ENCODE measurements around the gene SNAPC4.
"Not testable (repeated sequence)": the region's sequence is repeated elsewhere in the genome, so short reads cannot be mapped to it uniquely, and the experiment has no call there.

The SNAPC4 gene

DNA sequence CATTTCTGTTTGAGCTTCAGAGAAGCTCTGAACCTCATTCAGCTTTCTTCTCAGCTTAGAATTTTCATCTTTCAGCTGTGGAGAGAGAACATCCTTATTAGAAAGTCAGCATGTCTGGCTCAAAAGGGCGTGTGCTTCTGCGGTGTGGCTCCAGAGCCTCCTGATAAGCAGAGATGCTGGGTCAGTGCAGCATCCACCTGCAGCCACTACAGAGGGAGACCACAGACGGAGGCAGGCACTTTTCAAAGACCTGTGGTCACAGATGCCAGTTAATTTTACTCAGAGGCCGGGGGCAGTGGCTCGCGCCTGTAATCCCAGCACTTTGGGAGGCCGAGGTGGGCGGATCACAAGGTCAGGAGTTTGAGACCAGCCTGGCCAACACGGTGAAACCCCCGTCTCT is 5.9 kb upstream of the SNAPC4 start:
- not testable (repeated sequence) for DNase-seq

DNA sequence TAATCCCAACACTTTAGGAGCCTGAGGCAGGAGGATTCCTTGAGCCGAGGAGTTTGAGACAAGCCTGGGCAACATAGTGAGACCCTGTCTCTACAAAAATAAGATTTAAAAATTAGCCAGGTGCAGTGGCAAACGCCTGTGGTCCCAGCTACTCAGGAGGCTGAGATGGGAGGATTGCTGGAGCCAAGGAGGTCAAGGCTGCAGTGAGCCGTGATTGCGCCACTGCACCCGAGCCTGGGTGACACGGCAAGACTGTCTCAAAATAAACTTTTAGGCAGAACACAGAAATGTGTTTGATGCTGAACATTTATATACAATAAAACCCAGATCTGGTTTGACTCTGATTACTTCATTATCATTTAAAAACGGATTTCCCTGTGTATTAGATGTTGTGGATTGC is 5.5 kb upstream of the SNAPC4 start:
- DNase-seq, result no peak

DNA sequence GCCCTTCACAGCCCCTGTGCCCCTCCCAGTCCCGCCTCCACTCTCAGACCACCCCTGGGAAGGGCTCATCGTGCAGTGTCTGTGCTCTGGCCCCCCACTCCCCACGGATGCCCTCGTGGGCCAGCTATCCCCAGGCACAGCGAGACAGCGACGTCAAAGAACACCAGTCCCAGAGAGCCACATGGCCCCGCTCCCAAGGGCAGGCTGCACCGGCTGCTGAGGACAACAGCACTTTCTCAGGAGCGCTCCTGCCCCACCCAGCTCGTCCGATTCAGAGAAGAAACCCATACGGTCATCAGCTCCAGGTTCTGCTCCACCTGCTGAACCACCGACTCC is 4.8 kb upstream of the SNAPC4 start:
- DNase-seq, result no peak

DNA sequence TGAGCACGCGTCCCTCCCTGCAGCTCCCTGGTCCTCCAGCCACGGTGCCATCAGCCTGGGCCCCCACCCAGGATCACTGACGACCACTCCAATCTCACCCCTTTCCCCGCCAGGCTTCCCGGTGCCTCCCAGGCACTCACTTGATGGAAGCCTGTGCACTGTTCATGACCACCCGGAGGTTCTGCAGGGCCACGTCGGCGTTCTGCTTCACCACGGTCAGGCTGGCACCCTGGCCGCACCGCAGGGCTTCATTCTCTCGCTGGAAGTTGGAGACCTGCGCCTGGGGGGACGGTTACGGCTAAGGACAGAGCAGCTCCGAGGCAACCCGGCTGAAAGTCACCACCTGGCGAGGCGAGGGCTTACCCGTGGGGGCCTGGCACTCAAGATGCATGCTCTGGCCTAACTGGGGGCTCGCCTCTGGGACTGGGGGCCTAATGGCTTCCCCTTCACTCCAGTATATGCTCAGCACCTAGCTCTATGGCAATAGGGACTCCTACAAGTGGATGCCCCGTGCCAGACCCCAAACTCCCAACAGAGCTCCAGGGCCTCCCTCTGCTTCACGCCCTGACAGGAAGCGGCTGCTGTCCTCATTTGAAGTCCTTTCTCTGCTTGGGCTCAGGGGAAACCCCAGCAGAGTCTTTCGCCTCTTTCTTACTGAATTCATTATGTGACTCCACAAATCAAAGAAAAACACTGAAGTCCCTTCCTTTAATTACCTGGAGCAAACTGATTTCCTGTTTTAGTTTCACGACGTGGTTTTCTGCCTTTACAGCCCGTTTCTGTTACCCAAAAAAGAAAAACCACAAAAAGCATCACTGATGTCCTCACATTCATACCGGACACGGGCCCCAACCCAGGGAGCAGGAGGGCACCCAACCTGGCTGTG is 4.2 kb upstream of the SNAPC4 start:
- peak in 1 of 2 donors; percentile 43 for DNase-seq

DNA sequence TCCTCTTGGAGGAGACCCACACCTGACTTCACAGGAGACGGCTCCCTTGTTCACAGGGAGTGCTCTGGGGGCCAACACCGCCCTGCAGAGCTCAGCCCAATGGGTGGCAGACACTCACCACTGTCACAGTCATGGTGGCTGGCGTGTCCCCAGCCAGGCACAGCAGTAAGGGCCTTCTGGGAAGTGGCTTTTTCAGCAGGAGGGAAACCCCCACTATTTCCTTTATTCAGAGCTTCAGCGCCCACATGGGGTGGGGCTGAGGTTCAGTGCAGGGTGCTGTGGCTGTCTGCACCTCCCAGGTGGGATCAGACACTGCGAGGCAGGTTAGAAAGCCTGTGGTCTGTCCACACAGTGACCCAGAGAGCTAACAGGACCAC is 3.6 kb upstream of the SNAPC4 start:
- peak; percentile 75 to 81 for DNase-seq

DNA sequence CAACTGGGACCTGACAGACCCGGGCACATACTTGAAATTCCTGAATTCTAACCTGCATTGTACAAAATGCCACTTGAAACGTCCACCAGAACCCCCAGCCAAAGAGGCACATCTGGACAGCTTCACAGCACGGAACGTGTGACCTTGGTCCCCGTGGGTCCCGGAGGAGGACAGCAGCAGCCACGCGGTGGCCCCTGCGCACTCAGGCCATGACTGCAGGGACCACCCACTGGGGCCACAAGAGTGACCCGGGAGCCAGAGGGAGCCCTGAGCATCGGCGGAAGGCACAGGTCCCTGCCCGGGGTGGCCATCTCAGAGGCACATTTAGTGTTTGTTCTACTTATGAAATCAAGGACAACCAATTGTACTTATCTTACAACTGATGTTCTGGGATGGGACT is 2.1 kb upstream of the SNAPC4 start:
- DNase-seq, result no peak

DNA sequence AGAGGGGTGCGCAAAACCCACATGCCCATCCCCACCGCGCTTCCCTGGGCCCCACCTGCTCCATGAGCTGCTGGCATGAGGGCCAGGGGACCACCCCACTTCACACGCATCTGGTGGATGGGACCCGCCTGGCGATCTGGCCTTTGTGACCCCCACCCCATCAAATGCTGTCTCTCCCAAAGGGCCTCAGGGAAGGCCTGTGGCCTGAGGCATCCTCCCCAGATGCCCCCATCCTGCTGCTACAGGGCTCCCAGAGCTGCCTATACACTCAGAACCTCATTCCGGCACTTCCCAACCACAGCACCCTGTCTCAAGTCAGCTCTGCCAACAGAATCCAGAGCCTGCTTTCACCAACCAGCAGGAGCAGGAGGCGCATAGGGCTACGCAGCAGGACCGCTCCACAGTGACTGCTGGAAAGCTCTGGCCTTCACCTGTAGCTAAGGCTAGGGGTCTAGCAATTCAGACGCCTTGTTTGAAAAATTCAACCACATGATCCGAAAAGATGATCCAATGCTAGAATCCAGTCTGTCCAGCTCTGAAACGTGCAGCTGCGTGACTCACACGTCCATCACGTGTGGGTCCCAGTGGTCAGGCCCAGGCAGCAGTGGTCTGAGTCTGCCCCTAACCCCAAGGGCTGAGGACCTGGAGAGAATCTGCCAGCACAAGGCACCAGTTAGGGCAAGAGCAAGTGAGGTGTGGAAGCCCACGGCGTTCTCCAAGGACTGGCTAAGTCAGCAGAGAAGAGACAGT is 1.4 kb upstream of the SNAPC4 start:
- no peak for DNase-seq

DNA sequence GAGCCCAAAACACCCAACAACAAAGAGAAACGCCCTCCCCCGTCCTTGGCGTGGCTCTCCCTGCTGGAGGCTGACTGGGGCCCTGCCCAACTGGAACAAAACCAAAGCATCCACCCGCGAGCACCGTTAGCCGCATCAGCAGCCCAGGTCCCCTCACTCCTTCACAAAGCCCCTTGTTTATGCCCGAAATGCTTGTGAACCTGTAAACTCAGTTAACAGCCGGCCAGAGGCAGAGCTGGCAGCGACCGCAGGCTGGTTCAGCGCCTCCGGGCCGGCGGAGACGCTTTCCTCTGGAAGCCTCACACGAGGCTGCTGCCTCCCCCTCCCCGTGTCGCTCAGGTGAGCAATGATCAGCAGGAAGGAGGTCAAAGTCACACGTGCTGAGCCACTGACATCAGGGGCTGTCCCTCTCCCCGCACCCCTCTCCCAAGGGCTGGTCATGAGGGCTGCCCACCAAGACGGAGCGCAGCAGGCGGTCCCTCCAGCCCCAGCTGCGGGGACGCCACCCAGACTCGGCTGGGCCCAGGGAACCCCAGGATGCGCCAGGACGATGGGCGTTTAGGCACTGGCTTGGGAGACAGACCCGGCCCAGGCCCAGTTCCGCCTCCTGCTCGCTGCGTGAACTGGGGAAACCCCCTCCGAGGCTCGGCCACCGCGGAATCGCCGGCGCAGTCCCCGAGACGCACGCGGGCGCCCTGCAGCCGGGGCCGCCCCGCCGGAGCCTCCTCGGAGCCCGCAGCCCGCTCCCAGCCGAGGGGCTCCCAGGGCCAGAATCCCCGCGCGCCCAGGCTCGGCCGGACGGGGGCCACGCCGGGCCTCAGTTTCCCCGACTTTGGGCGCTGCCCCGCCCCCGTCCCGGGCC is 563 bp downstream of the SNAPC4 start:
- DNase-seq, result peak; percentile 34 to 51

DNA sequence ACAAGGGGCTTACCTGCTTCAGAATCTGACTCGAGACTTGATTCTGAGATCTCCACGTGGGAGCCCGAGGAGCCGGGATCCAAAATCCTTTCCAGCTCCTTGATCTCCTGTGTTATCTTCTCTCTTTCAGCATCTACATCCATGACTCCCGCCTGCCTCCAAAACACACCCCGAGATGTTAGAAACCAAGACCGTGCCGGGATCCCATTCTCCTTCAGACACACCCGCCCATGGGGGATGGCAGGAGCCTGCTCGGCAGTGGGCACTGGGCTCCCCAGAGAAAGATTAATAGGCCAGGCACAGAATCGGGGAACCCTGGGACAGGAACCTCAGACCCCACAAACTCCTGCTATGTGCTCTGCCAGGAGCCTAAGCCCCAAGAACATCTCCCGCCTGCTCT is 1.7 kb downstream of the SNAPC4 start:
- no peak for DNase-seq

DNA sequence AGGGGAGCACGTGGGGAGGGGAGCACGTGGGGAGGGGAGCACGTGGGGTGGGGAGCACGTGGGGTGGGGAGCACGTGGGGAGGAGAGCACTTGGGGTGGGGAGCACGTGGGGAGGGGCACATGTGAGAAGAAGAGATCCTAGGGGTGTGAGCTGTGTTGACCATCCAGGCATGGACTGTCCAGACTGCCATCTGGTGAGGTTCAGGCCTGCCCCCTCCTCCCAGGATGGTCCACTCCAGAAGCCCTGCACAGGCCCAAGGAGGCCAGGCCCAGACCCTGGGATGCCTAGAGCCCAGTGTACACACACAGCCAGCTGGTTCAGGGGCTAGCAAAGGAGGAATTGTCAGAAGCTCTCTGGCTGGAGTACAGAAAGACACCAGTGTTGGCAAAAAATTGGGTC is 2.3 kb downstream of the SNAPC4 start:
- no peak for DNase-seq

DNA sequence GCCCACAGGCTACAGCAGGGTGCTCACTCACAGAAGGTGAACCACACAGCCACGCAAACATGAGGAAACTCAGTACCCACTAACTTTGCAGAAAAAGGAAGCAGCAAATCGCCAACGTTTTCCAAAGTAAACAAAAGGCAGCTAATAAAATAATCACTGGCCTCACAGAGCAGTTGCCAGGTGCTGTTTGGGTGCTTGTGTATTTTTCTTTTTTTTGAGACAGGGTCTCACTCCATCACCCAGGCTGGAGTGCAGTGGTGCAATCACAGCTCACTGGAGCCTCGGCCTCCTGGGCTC is 3.8 kb downstream of the SNAPC4 start:
- DNase-seq, result no peak

DNA sequence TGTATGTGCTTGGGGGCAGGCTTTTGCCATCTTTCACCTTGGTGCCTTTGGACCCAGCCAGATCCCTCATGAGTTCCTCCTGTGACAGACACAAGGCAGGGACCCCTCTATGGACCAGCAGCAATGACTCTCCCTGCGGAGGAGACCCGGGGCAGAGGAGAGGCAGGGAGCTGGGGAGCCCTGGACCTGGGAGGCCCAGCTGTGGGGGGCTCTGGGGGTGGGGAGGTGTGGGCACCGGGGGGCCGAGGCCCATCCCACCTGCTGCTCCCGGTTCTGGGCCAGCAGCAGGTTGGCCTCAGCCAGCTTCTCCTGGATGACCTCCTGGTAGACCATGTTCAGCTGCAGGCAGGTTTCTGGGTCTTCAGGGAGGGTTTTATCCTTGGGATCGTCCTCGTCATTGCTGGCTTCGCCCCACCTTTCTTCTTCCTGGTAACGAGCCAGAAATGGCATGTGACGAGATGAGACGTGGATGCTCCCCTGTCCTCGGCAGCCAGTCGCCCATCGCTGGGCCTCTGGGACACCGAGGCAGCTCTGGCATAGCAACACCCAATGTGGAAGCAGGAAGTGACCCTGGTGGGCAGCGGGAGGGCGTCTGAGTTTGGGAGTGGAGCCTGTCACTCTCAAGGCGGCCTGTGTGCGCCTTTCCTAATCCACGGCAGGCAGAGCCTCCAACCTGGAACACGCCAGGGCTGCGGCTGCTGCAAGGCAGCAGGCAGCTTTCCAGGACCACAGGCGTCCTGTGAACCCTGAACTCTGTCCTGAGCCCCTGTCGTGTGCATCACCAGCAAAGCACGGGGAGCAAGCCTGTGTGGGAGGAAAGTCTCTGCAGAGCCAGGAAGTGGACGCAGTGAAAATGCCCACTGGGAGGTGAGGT is 4.4 kb downstream of the SNAPC4 start:
- no peak for DNase-seq

DNA sequence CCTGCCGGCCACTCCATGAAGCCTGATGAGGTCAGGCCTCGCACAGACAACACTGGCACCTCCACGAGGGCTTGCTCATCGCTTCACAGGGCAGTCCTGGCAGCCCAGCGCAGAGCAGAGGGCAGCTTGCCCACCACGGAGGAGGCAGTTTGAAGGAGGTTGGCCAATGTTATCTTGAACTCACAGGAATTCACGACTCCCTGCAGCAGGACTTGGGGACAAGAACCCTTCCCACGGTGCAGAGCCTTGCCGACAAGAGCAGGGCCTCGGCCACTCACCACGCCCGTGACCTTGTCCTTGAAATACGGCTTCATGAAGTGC is 5.0 kb downstream of the SNAPC4 start:
- no peak for DNase-seq

DNA sequence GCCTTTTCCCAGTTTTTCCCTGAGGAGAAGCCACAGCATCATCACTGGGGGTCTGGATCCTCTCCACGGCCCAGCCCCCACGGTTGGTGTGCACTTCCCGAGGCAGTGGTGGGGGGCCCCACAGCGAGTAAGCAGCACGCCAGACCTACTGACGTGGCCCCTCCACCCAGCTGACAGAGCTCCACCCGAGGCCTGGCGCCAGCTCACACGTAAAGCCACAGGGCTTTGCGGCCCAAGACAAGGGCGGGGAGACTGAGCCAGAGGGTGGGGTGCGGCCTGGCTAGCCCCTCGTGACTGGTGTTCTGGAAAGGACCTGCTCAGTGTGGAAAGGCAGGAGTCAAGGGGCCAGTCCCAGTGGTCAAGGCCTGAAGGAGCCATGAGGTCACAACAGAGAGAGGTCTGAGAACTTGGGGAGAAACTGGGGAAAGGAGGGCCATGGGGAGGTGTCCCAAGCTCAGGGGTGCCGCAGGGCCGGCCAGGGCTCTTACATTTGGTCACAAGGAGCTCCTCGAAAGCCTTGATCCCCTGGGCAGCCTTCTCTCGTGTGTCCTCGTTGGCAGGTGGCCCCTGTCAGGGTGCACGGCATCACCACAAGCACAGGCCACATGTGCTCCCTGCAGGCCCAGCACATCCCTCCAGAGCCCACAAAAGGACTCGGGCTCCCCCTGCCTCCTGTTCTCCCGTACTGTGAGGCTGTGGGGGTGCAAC is 5.5 kb downstream of the SNAPC4 start:
- DNase-seq, result no peak

DNA sequence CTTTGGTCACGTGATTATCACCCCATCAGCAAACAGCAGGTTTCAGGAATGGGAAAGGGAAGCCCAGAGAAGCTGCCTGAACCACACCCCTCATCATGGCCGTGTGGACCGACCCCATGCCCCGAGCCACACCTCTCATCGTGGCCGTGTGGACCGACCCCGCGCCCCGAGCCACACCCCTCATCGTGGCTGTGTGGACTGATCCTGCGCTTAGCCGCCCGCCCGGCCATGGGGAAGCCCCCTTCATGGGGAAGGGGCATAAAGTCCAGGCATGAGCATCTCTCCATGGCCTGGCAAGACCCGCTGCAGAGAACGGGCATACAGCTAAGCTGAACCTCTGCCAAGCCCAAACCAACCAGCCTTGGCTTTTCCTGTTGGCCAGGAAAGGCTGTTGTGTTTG is 6.4 kb downstream of the SNAPC4 start:
- no peak for DNase-seq

DNA sequence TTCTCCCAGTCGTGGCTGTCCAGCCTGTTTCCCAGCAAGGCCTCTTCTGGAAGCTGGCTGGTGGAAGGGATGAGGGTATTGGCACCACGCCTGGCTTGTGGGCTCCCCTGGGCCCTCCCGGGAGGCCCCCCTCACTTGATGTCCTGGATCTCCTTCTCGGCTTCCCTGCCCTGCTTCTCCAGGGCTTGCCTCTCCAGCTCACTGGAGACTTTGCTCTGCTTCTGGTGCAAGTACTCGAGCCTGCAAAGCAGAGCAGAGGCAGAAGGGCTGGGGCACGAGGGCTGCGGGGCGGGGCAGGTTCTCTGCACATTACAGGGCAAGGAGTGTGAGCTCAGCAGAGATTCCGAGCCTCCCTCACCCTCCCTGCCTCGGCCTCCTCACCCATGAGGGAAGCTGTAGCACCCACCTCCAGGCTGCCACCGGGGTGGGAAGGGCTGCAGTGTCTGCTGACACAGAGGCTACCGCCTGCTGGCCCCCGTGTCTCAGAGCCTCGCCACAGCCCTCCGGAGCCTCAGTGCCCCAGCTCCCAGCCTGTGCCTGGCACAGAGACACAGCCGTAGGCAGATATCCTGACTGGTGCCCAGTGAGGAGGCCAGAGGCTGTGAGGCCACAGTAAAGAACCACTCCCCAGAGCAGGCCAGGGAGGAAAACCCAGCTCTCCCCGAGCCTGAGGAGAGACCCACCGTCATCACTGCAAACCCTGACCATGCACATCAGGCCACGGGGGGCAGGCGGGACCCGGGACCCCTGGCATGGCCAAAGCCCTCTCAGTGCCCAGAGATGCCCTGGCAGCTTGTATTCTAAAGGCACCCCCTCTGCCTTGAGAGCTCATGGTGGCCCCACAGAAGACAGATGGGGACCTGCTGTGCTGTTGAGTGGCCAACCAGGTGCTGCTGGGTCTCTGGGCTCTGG is 7.2 kb downstream of the SNAPC4 start:
- DNase-seq, result no peak

DNA sequence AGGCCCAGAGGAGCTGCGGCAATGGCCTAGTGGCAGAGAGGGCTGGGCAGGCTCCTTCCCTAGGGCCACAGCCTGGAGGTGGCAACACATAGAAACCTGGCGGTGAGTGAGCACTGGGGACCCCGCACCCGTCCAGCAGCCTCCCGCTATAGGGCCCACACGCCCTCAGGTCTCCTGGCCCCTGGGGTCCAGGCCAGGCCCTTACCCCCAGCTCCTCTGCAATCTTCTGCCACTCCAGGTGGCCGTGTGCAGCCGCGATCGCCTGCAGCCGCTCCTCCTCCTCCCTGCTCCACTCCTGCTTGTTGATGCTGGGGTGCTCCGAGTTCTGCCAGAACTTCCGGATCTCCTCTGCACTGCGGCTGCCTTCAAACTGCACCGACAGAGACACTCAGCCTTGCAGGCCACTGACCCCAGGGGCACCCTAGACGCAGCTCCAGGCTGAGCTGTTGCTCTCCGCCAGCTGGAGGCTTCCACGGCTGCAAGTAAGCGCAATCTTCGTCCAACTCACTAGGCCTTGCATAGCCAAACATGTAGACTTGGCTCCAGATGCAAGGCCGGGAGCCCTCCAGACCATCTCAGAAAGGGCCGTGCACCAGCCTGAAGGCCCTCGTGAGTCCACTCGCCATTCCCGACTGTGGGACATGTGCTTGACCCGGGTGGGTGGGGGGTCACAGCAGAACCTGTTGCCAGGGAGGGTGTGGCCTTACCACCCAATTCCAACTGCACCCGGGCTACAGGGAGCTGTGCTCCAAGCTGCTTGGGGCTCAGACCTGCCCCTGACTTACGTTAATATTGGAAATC is 8.0 kb downstream of the SNAPC4 start:
- DNase-seq, result no peak

DNA sequence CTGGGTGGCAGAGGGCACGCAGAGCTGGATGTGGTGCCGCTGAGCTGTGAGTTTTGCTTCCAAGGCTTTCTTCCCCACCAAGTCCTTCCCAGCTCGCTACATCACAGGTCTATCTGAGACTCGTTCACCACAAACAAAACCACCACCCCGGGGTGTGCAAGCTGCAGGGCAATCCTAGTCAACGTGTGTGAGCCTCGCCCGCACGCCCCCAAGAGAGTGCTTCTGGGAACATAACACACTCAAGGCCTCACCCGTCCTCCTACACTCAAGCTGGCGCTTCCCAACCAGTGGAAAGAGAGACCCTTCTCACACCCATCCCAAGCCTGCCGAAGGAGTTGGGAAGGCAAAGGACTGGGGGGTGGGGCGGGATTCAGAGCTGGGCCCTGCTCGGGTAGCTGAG is 10.6 kb downstream of the SNAPC4 start:
- DNase-seq, result no peak

DNA sequence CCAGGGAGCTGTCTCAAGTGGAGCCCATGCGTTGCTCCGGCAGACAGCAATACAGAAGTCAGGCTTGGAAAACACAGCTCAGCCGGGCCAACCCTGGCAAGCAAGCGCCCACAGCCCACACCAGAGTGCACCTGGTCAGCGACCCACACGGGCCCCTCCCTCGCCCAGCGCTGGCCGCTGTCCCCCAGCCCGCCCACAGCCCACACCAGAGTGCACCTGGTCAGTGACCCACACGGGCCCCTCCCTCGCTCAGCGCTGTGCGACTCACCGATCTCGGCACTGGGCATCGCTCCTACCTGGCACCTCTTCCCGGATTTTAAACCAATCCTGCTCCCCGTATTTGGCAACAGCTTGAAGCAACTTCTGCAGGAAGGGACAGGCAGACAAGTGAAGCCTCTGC is 12.8 kb downstream of the SNAPC4 start:
- DNase-seq, result no peak

DNA sequence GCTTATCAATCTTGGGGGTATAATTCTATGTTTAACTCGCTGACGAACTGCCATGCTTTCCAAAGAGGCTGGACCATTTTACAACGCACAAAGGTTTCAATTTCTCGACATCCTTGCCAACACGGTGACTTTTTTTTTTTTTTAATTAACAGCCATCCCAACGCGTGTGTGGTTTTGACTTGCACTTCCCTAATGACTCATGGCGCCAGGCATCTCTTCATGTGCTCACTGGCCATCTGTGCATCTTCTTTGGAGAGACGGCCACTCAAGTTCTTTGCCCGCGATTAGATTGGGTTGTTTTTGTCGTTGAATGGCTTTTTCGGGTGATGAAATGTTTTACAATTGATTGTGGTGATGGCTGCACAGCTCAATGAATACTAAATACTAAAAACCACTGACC is 14.0 kb downstream of the SNAPC4 start:
- no peak for DNase-seq

Measured in activated CD4-positive, alpha-beta T cell treated with anti-CD3 and anti-CD28 coated beads for 4 hours (primary cell).